HepG2 (cell line): Measurements from ENCODE around the gene HDGF. TPM values are rescaled to one million over a fixed set of nuclear protein-coding genes. Genes with fewer than 3 reads are reported as not detected.

ENCODE experiments used
- DNMT1 ChIP-seq: sonication (generic); formaldehyde crosslinking; IDR thresholded peaks from 2 replicates; pipeline ENCODE4 v1.5.1; 2020; ENCODE audit warnings: mild to moderate bottlenecking, missing genetic modification reagents
- ERF ChIP-seq: IDR thresholded peaks from 2 replicates; pipeline ENCODE4 v1.6.1; 2018; ENCODE audit warnings: missing biosample characterization, missing genetic modification reagents
- EZH2 ChIP-seq: conservative IDR thresholded peaks from 2 replicates; pipeline ENCODE4 v1.6.1; 2012; ENCODE audit warnings: mild to moderate bottlenecking, low read depth, low read length, moderate library complexity
- HOXD1 ChIP-seq: sonication (generic); formaldehyde crosslinking; IDR thresholded peaks from 2 replicates; pipeline ENCODE4 v1.5.0; 2020; ENCODE audit warnings: missing genetic modification reagents
- ISX ChIP-seq: sonication (generic); formaldehyde crosslinking; conservative IDR thresholded peaks from 2 replicates; pipeline ENCODE4 v1.5.0; 2020; ENCODE audit warnings: missing genetic modification reagents
- KDM5B ChIP-seq: sonication (generic); formaldehyde crosslinking; IDR thresholded peaks from 2 replicates; pipeline ENCODE4 v1.4.0; 2020; ENCODE audit warnings: missing genetic modification reagents, mild to moderate bottlenecking, borderline replicate concordance
- NFRKB ChIP-seq: fragments of 450-650 bp; IDR thresholded peaks from 2 replicates; pipeline ENCODE4 v1.6.1; 2017
- PBX3 ChIP-seq: sonication (generic); formaldehyde crosslinking; IDR thresholded peaks from 2 replicates; pipeline ENCODE4 v1.8.1; 2023; ENCODE audit warnings: missing genetic modification reagents, inconsistent platforms, borderline replicate concordance
- RELA ChIP-seq: sonication (generic); formaldehyde crosslinking; IDR thresholded peaks from 2 replicates; pipeline ENCODE4 v1.4.0; 2020; ENCODE audit warnings: missing genetic modification reagents
- SETDB1 ChIP-seq: sonication (generic); formaldehyde crosslinking; IDR thresholded peaks from 2 replicates; pipeline ENCODE4 v1.5.1; 2020; ENCODE audit warnings: missing genetic modification reagents, mild to moderate bottlenecking, borderline replicate concordance
- TARDBP ChIP-seq: sonication (generic); formaldehyde crosslinking; IDR thresholded peaks from 2 replicates; pipeline ENCODE4 v1.8.0; 2022; ENCODE audit warnings: mild to moderate bottlenecking, missing genetic modification reagents
- ZFP41 ChIP-seq: sonication (generic); formaldehyde crosslinking; IDR thresholded peaks from 2 replicates; pipeline ENCODE4 v1.4.0; 2020; ENCODE audit warnings: mild to moderate bottlenecking, missing genetic modification reagents, borderline replicate concordance
- ZNF10 ChIP-seq: sonication (generic); formaldehyde crosslinking; IDR thresholded peaks from 2 replicates; pipeline ENCODE4 v1.4.0; 2020; ENCODE audit warnings: mild to moderate bottlenecking, low read depth, missing genetic modification reagents, borderline replicate concordance
- ZNF142 ChIP-seq: sonication (generic); formaldehyde crosslinking; IDR thresholded peaks from 2 replicates; pipeline ENCODE4 v1.4.0; 2020; ENCODE audit warnings: missing genetic modification reagents
- ZNF33B ChIP-seq: sonication (generic); formaldehyde crosslinking; IDR thresholded peaks from 2 replicates; pipeline ENCODE4 v1.5.1; 2020; ENCODE audit warnings: mild to moderate bottlenecking, missing genetic modification reagents
- ZNF343 ChIP-seq: sonication (generic); formaldehyde crosslinking; IDR thresholded peaks from 2 replicates; pipeline ENCODE4 v1.4.0; 2020; ENCODE audit warnings: mild to moderate bottlenecking, missing genetic modification reagents
- ZNF567 ChIP-seq: sonication (generic); formaldehyde crosslinking; IDR thresholded peaks from 2 replicates; pipeline ENCODE4 v1.8.1; 2023; ENCODE audit warnings: mild to moderate bottlenecking, missing genetic modification reagents, borderline replicate concordance
- ZNF660 ChIP-seq: sonication (generic); formaldehyde crosslinking; IDR thresholded peaks from 2 replicates; pipeline ENCODE4 v1.5.1; 2020; ENCODE audit warnings: mild to moderate bottlenecking, low read depth, missing genetic modification reagents, borderline replicate concordance
- ZNF790 ChIP-seq: sonication (generic); formaldehyde crosslinking; IDR thresholded peaks from 2 replicates; pipeline ENCODE4 v1.8.0; 2022; ENCODE audit warnings: missing genetic modification reagents, mild to moderate bottlenecking, borderline replicate concordance
- polyA plus RNA-seq, 8 experiments: library from polyadenylated mRNA; depleted of rRNA in 3 of 8; stranded (reverse) in 7 of 8; unstranded in 1 of 8; fragments of >200 nt; fragmentation: Illumina TruSeq in 4 of 8; extraction: Trizol in 4 of 8; gene quantifications; 2 replicates each; pipeline versions ENCODE4 v1.2.1 to v1.2.3, GENCODE V29; 2011 to 2016; ENCODE audit warnings: low read depth in 4 of 8, missing spikeins in 1 of 8, mixed read lengths in 1 of 8; ENCODE audit not compliant: insufficient read depth in 1 of 8
- total RNA-seq, 5 experiments: library from RNA; depleted of rRNA; stranded (reverse); fragments of >200 nt; fragmentation: Illumina TruSeq; extraction: Trizol; gene quantifications; 2 replicates each; pipeline ENCODE4 v1.2.3, GENCODE V29; 2016; ENCODE audit warnings: low read depth in 1 of 5
- TF ChIP-seq, protein P1 (sequence below), 2 experiments: sonication (generic) in 1 of 2; formaldehyde crosslinking in 1 of 2; IDR thresholded peaks; 2 replicates each; pipeline versions ENCODE4 v1.5.1 to v1.6.1; 2011 to 2020; ENCODE audit warnings: borderline replicate concordance in 1 of 2, low read depth in 1 of 2, low read length in 1 of 2, mild to moderate bottlenecking in 1 of 2, missing genetic modification reagents in 1 of 2, moderate library complexity in 1 of 2

Gene HDGF
- total and polyA plus RNA-seq, 2 of the 13 experiments (the other 11 are each of a cell fraction or from before 2014, with no cell fraction given): 156 to 196 TPM

- TF ChIP-seq SETDB1 (CRISPR knock-in tag) (no peak), ZNF567 (CRISPR knock-in tag) (no peak), HOXD1 (CRISPR knock-in tag) (0 out of 2 replicates have a peak, but pooled peaks have one; percentile 45), ZNF10 (CRISPR knock-in tag) (no peak), ZNF660 (no peak), TARDBP (CRISPR knock-in tag) (peak; percentile 29; the same call in 1 of the 2 replicates), ERF (CRISPR knock-in tag) (no peak), DNMT1 (no peak), ZNF142 (CRISPR knock-in tag) (no peak), ZNF33B (CRISPR knock-in tag) (no peak), ZNF343 (CRISPR knock-in tag) (no peak), PBX3 (CRISPR knock-in tag) (no peak), NFRKB (no peak), ISX (CRISPR knock-in tag) (no peak), ZNF790 (no peak), KDM5B (CRISPR knock-in tag) (peak; percentile 24; the same call in 1 of the 2 replicates), ZFP41 (CRISPR knock-in tag) (0 out of 2 replicates have a peak, but pooled peaks have one; percentile 29), RELA (no peak), EZH2 (no peak)
- TF ChIP-seq, protein P1, sequence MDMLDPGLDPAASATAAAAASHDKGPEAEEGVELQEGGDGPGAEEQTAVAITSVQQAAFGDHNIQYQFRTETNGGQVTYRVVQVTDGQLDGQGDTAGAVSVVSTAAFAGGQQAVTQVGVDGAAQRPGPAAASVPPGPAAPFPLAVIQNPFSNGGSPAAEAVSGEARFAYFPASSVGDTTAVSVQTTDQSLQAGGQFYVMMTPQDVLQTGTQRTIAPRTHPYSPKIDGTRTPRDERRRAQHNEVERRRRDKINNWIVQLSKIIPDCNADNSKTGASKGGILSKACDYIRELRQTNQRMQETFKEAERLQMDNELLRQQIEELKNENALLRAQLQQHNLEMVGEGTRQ (IDR thresholded peaks at IDR 0.05; ENCODE audit: low read depth, low read length): no peak
- TF ChIP-seq, protein P1 (CRISPR knock-in tag; IDR thresholded peaks at IDR 0.05; ENCODE audit: borderline replicate concordance): no peak; the same call in 1 of the 2 replicates
Observed at GRCh38 chr1:156766298-156767100, 15.0 kb upstream of the HDGF start (continued).
